Mesendoderm (in vitro differentiated cells): ENCODE measurements around the gene SLC6A16.
"Not testable (repeated sequence)": the region's sequence is repeated elsewhere in the genome, so short reads cannot be mapped to it uniquely, and the experiment has no call there.

Source experiments
- DNase-seq: peaks from one replicate; pipeline ENCODE4 v3.0.0; 2013
- H2AK5ac ChIP-seq: 2 replicates; pipeline ENCODE4 v1.6.1; 2013; ENCODE audit warnings: low read length, inconsistent platforms
- H2BK120ac ChIP-seq: 2 replicates; pipeline ENCODE4 v1.6.1; 2013; ENCODE audit warnings: low read depth, mild to moderate bottlenecking, low read length, moderate library complexity, mixed read lengths
- H2BK15ac ChIP-seq: replicated peaks from 2 replicates; pipeline ENCODE4 v1.6.1; 2013; ENCODE audit warnings: low read depth, mild to moderate bottlenecking, moderate library complexity
- H2BK5ac ChIP-seq: 2 replicates; pipeline ENCODE4 v1.6.1; 2013; ENCODE audit warnings: low read length, inconsistent platforms
- H3K18ac ChIP-seq: 2 replicates; pipeline ENCODE4 v1.6.1; 2013; ENCODE audit warnings: mild to moderate bottlenecking, low read length, mixed read lengths
- H3K23ac ChIP-seq: one replicate; pipeline ENCODE4 v1.6.1; 2013; ENCODE audit warnings: low read length
- H3K27ac ChIP-seq: 2 replicates; pipeline ENCODE4 v1.5.1; 2013; ENCODE audit warnings: low read depth, mild to moderate bottlenecking, inconsistent platforms, low read length, moderate library complexity
- H3K27me3 ChIP-seq: 2 replicates; pipeline ENCODE4 v1.6.1; 2013; ENCODE audit warnings: low read length, control low read depth, mild to moderate bottlenecking, inconsistent platforms; ENCODE audit not compliant: insufficient read depth, poor library complexity
- H3K36me3 ChIP-seq: 2 replicates; pipeline ENCODE4 v1.6.1; 2013; ENCODE audit warnings: low read length, inconsistent platforms; ENCODE audit not compliant: control insufficient read depth, insufficient read depth
- H3K4ac ChIP-seq: one replicate; pipeline ENCODE4 v1.6.1; 2013; ENCODE audit warnings: low read depth, mild to moderate bottlenecking, low read length, moderate library complexity
- H3K4me1 ChIP-seq: 2 replicates; pipeline ENCODE4 v1.6.1; 2013; ENCODE audit warnings: low read depth, low read length, inconsistent platforms; ENCODE audit not compliant: control insufficient read depth
- H3K4me2 ChIP-seq: 2 replicates; pipeline ENCODE4 v1.6.1; 2013; ENCODE audit warnings: low read length
- H3K4me3 ChIP-seq: 2 replicates; pipeline ENCODE4 v1.5.1; 2013; ENCODE audit warnings: mild to moderate bottlenecking, low read length
- H3K56ac ChIP-seq: one replicate; pipeline ENCODE4 v1.6.1; 2013; ENCODE audit warnings: low read length
- H3K79me1 ChIP-seq: 2 replicates; pipeline ENCODE4 v1.6.1; 2013; ENCODE audit warnings: low read length, inconsistent platforms
- H3K79me2 ChIP-seq: 2 replicates; pipeline ENCODE4 v1.6.1; 2013; ENCODE audit warnings: mild to moderate bottlenecking, low read length; ENCODE audit not compliant: control insufficient read depth, insufficient read depth
- H3K9ac ChIP-seq: 2 replicates; pipeline ENCODE4 v1.6.1; 2013; ENCODE audit warnings: low read length, inconsistent platforms
- H4K5ac ChIP-seq: one replicate; pipeline ENCODE4 v1.6.1; 2013; ENCODE audit warnings: low read length
- H4K8ac ChIP-seq: one replicate; pipeline ENCODE4 v1.6.1; 2013; ENCODE audit warnings: low read depth, mild to moderate bottlenecking, control low read depth, low read length, moderate library complexity
- WGBS: extraction: QIAGEN DNeasy Blood & Tissue Kit; methylation state at CpG from one replicate; pipeline ENCODE4 v1.1.7; 2013; ENCODE audit warnings: low lambda C conversion rate, missing lambda C conversion rate; ENCODE audit not compliant: insufficient coverage; ENCODE audit errors: extremely low coverage; 5-methylcytosine and 5-hydroxymethylcytosine counted together

SLC6A16 gene

GRCh38 chr19:49287141-49287770, 37.7 kb downstream of the SLC6A16 start:
- Histone ChIP-seq H3K4ac (no peak overlapping the region), H2BK120ac (no peak overlapping the region), H4K5ac (no peak overlapping the region), H2BK15ac (no peak overlapping the region), H4K8ac (no peak overlapping the region), H3K4me1 (no peaks in the 10 kb centered on the region), H3K27me3 (no peaks in the 10 kb centered on the region), H3K4me3 (no peak overlapping the region), H3K23ac (no peak overlapping the region), H3K56ac (no peak overlapping the region), H3K9ac (no peak overlapping the region), H2BK5ac (no peak overlapping the region), H2AK5ac (no peak overlapping the region), H3K18ac (no peak overlapping the region), H3K79me2 (no peaks in the 10 kb centered on the region), H3K27ac (no peak overlapping the region), H3K4me2 (no peak overlapping the region), H3K79me1 (no peaks in the 10 kb centered on the region), H3K36me3 (no peaks in the 10 kb centered on the region)
- no peak for DNase-seq
- WGBS: no CpG with 5 or more reads among the region's 2 CpGs

DNA sequence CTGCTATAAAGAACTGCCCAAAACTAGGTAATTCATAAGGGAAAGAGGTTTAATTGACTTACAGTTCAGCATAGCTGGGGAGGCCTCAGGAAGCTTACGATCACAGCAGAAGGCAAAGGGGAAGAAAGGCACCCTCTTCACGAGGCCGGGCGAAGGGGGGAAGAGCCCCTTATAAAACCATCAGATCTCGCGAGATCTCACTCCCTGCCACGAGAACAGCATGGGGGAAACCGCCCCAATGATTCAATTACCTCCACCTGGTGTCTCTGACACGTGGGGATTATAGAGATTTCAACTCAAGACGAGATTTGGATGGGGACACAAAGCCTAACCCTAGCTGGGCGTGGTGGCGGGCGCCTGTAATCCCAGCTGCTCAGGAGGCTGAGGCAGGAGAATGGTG, 42.8 kb downstream of the SLC6A16 start:
- H3K27ac ChIP-seq: no peak overlapping the region
- WGBS: no CpG with 5 or more reads among the region's 13 CpGs
- H3K36me3 ChIP-seq: no peaks in the 10 kb centered on the region
- H3K27me3 ChIP-seq: no peaks in the 10 kb centered on the region
- H4K8ac ChIP-seq: no peak overlapping the region
- no peak overlapping the region for H2AK5ac ChIP-seq
- no peak overlapping the region for H3K18ac ChIP-seq
- no peak overlapping the region for H2BK5ac ChIP-seq
- H3K23ac ChIP-seq: no peak overlapping the region
- H2BK120ac ChIP-seq: no peak overlapping the region
- H3K9ac ChIP-seq: no peak overlapping the region
- H3K4ac ChIP-seq: no peak overlapping the region
- H3K4me3 ChIP-seq: no peak overlapping the region
- H3K79me2 ChIP-seq: no peaks in the 10 kb centered on the region
- no peak overlapping the region for H3K4me2 ChIP-seq
- no peak overlapping the region for H2BK15ac ChIP-seq
- H3K4me1 ChIP-seq: no peaks in the 10 kb centered on the region
- no peaks in the 10 kb centered on the region for H3K79me1 ChIP-seq
- H3K56ac ChIP-seq: no peak overlapping the region
- DNase-seq: peak; percentile 7
- H4K5ac ChIP-seq: no peak overlapping the region

GRCh38 chr19:49272204-49272603, 52.8 kb downstream of the SLC6A16 start:
- no peak overlapping the region for H3K23ac ChIP-seq
- H2AK5ac ChIP-seq: no peak overlapping the region
- no peaks in the 10 kb centered on the region for H3K79me2 ChIP-seq
- H3K9ac ChIP-seq: no peak overlapping the region
- no peak overlapping the region for H3K4ac ChIP-seq
- no peak overlapping the region for H3K4me2 ChIP-seq
- no peak overlapping the region for H2BK120ac ChIP-seq
- DNase-seq: no peak
- H3K4me3 ChIP-seq: no peak overlapping the region
- no peaks in the 10 kb centered on the region for H3K36me3 ChIP-seq
- no peak overlapping the region for H3K18ac ChIP-seq
- H3K27ac ChIP-seq: no peak overlapping the region
- H4K5ac ChIP-seq: no peak overlapping the region
- no peaks in the 10 kb centered on the region for H3K79me1 ChIP-seq
- H2BK5ac ChIP-seq: no peak overlapping the region
- H4K8ac ChIP-seq: no peak overlapping the region
- H3K4me1 ChIP-seq: no peaks in the 10 kb centered on the region
- H3K56ac ChIP-seq: no peak overlapping the region
- no peaks in the 10 kb centered on the region for H3K27me3 ChIP-seq
- no peak overlapping the region for H2BK15ac ChIP-seq
- no CpG with 5 or more reads among the region's 4 CpGs for WGBS

- no peak overlapping the region for H4K8ac ChIP-seq
- no peaks in the 10 kb centered on the region for H3K4me1 ChIP-seq
- H3K18ac ChIP-seq: no peak overlapping the region
- H3K27ac ChIP-seq: no peak overlapping the region
- H3K27me3 ChIP-seq: no peaks in the 10 kb centered on the region
- no peak overlapping the region for H2AK5ac ChIP-seq
- H3K79me1 ChIP-seq: no peaks in the 10 kb centered on the region
- H2BK15ac ChIP-seq: no peak overlapping the region
- H3K4me3 ChIP-seq: no peak overlapping the region
- no CpG with 5 or more reads among the region's 4 CpGs for WGBS
- no peaks in the 10 kb centered on the region for H3K79me2 ChIP-seq
- H3K9ac ChIP-seq: no peak overlapping the region
- no peak for DNase-seq
- H3K56ac ChIP-seq: no peak overlapping the region
- H3K23ac ChIP-seq: no peak overlapping the region
- H2BK5ac ChIP-seq: no peak overlapping the region
- H4K5ac ChIP-seq: no peak overlapping the region
- H2BK120ac ChIP-seq: no peak overlapping the region
- H3K4me2 ChIP-seq: no peak overlapping the region
- no peaks in the 10 kb centered on the region for H3K36me3 ChIP-seq
- H3K4ac ChIP-seq: no peak overlapping the region
These were observed 53.8 kb downstream of the SLC6A16 start for GRCh38 chr19:49271080-49271753.

GRCh38 chr19:49266409-49266808, 58.6 kb downstream of the SLC6A16 start:
- peak; percentile 44 for DNase-seq
- WGBS: no CpG with 5 or more reads among the region's 12 CpGs

DNA sequence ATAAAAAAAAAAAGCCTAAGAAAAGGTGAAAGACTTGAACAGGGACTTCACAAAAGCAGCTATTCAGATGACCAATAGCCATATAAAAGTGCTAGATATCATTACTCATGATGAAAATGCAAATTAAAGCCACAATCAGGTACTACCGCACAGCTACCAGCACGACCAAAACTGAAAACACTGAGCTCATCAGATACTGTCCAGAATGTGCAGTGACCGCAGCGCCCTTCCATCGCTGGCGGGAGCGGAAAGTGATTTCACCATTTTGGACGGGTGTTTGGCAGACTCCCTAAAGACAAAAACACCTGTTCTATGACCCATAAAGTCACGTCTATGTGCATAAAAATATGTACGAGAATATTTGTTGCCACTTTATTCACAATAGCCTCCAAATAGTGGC, 60.7 kb downstream of the SLC6A16 start:
- Histone ChIP-seq H2BK15ac (no peak overlapping the region), H3K27me3 (no peaks in the 10 kb centered on the region), H2BK120ac (no peak overlapping the region), H3K79me1 (no peaks in the 10 kb centered on the region), H3K36me3 (no peaks in the 10 kb centered on the region), H3K79me2 (no peaks in the 10 kb centered on the region), H4K8ac (no peak overlapping the region), H2AK5ac (no peak overlapping the region), H3K4ac (no peak overlapping the region), H4K5ac (no peak overlapping the region), H3K56ac (no peak overlapping the region), H3K4me2 (no peak overlapping the region), H3K18ac (no peak overlapping the region), H3K27ac (no peak overlapping the region), H3K4me3 (no peak overlapping the region), H3K9ac (no peak overlapping the region), H2BK5ac (no peak overlapping the region), H3K23ac (no peak overlapping the region), H3K4me1 (no peaks in the 10 kb centered on the region)
- no peak for DNase-seq
- no CpG with 5 or more reads among the region's 10 CpGs for WGBS

More at GRCh38 chr19:49266409-49266808, 58.6 kb downstream of the SLC6A16 start:
- H3K4me3 ChIP-seq, H2AK5ac ChIP-seq, H3K4ac ChIP-seq, H4K5ac ChIP-seq, H3K27me3 ChIP-seq, H3K79me2 ChIP-seq, H3K23ac ChIP-seq, H3K18ac ChIP-seq, H3K56ac ChIP-seq, H4K8ac ChIP-seq, H3K4me1 ChIP-seq, H3K9ac ChIP-seq, H2BK5ac ChIP-seq, H3K4me2 ChIP-seq, H2BK120ac ChIP-seq, H2BK15ac ChIP-seq, H3K79me1 ChIP-seq, H3K27ac ChIP-seq, H3K36me3 ChIP-seq: not testable (repeated sequence)
